GM23338 (cell line): ENCODE results near the gene GIPC1. TPM values are rescaled to one million over a fixed set of nuclear protein-coding genes. Genes with fewer than 3 reads are reported as not detected.

ENCODE experiments used
- ATAC-seq: fragments of 200-7000 bp; cut with Tn5 transposase; 3 replicates; pipeline ENCODE4 v1.9.1; 2020
- DNase-seq: peaks from one replicate; pipeline ENCODE4 v3.0.0-alpha.2; 2015; ENCODE audit warnings: low spot score
- H2AFZ ChIP-seq: fragments of 200-600 bp; sonication (generic); 2 replicates; pipeline ENCODE4 v1.8.0; 2016; ENCODE audit warnings: antibody characterized with exemption, mild to moderate bottlenecking, moderate library complexity
- H3F3A ChIP-seq: fragments of 200-600 bp; sonication (generic); replicated peaks from 2 replicates; pipeline ENCODE4 v1.8.0; 2017; ENCODE audit warnings: antibody characterized with exemption, mixed run types, low read depth
- H3K27ac ChIP-seq: fragments of 200-600 bp; sonication (generic); 2 replicates; pipeline ENCODE4 v1.6.1; 2016; ENCODE audit warnings: low read depth
- H3K27me3 ChIP-seq: fragments of 200-600 bp; sonication (generic); 2 replicates; pipeline ENCODE4 v1.8.0; 2016; ENCODE audit warnings: mild to moderate bottlenecking, mixed run types, moderate library complexity; ENCODE audit not compliant: insufficient read depth
- H3K36me3 ChIP-seq: fragments of 200-600 bp; sonication (generic); 2 replicates; pipeline ENCODE4 v1.8.0; 2016; ENCODE audit warnings: mild to moderate bottlenecking; ENCODE audit not compliant: insufficient read depth
- H3K4me1 ChIP-seq: fragments of 200-600 bp; sonication (generic); 2 replicates; pipeline ENCODE4 v1.8.0; 2016; ENCODE audit warnings: mild to moderate bottlenecking, moderate library complexity; ENCODE audit not compliant: insufficient read depth
- H3K4me2 ChIP-seq: fragments of 200-600 bp; sonication (generic); 2 replicates; pipeline ENCODE4 v1.7.1; 2017; ENCODE audit warnings: mixed run types
- H3K4me3 ChIP-seq: fragments of 200-600 bp; sonication (generic); 2 replicates; pipeline ENCODE4 v1.6.1; 2016; ENCODE audit warnings: mixed run types
- H3K79me2 ChIP-seq: fragments of 200-600 bp; sonication (generic); replicated peaks from 2 replicates; pipeline ENCODE4 v1.8.0; 2017; ENCODE audit warnings: mild to moderate bottlenecking; ENCODE audit not compliant: insufficient read depth
- H3K9me2 ChIP-seq: fragments of 200-600 bp; sonication (generic); 2 replicates; pipeline ENCODE4 v1.8.0; 2017; ENCODE audit not compliant: insufficient read depth
- H4K20me1 ChIP-seq: fragments of 200-600 bp; sonication (generic); replicated peaks from 2 replicates; pipeline ENCODE4 v1.8.0; 2017; ENCODE audit warnings: mild to moderate bottlenecking; ENCODE audit not compliant: insufficient read depth
- H3K27ac Mint-ChIP-seq: 2 replicates; pipeline ENCODE4 v1.8.0; 2020; ENCODE audit warnings: inconsistent platforms, mild to moderate bottlenecking, moderate library complexity, mixed read lengths
- H3K27me3 Mint-ChIP-seq: 3 replicates; pipeline ENCODE4 v1.8.0; 2022; ENCODE audit warnings: low read depth, mild to moderate bottlenecking, moderate library complexity, mixed read lengths, inconsistent platforms; ENCODE audit not compliant: insufficient read depth, poor library complexity
- H3K36me3 Mint-ChIP-seq: 3 replicates; pipeline ENCODE4 v1.8.0; 2021; ENCODE audit warnings: low read depth, mild to moderate bottlenecking, inconsistent platforms, moderate library complexity, mixed read lengths
- H3K4me1 Mint-ChIP-seq: 3 replicates; pipeline ENCODE4 v1.8.0; 2020; ENCODE audit warnings: mild to moderate bottlenecking, inconsistent platforms, mixed read lengths
- H3K4me3 Mint-ChIP-seq: 3 replicates; pipeline ENCODE4 v1.8.0; 2021; ENCODE audit warnings: moderate library complexity, mild to moderate bottlenecking, inconsistent platforms, mixed read lengths
- H3K9me3 Mint-ChIP-seq: 3 replicates; pipeline ENCODE4 v1.8.0; 2020; ENCODE audit warnings: moderate library complexity, mild to moderate bottlenecking, inconsistent platforms, mixed read lengths
- EZH2 ChIP-seq: fragments of 200-600 bp; sonication (generic); IDR thresholded peaks from one replicate; pipeline ENCODE4 v1.8.0; 2017; ENCODE audit warnings: antibody characterized with exemption, mild to moderate bottlenecking, low read depth; ENCODE audit not compliant: unreplicated experiment
- JUNB ChIP-seq: IDR thresholded peaks from one replicate; pipeline ENCODE4 v1.6.1; 2016; ENCODE audit warnings: antibody characterized with exemption; ENCODE audit not compliant: unreplicated experiment
- NANOG ChIP-seq: IDR thresholded peaks from 2 replicates; pipeline ENCODE4 v1.6.1; 2016; ENCODE audit warnings: antibody characterized with exemption, borderline replicate concordance
- POLR2AphosphoS5 ChIP-seq: IDR thresholded peaks from 2 replicates; pipeline ENCODE4 v1.6.1; 2016; ENCODE audit warnings: antibody characterized with exemption, low read depth
- STAT1 ChIP-seq: IDR thresholded peaks from one replicate; pipeline ENCODE4 v1.6.1; 2016; ENCODE audit warnings: antibody characterized with exemption; ENCODE audit not compliant: unreplicated experiment
- ZNF114 ChIP-seq: fragments of 250-450 bp; sonication (Bioruptor Pico); IDR thresholded peaks from 2 replicates; pipeline ENCODE4 v1.5.0; 2020; ENCODE audit warnings: mild to moderate bottlenecking, moderate library complexity
- ZNF462 ChIP-seq: fragments of 250-450 bp; sonication (Bioruptor Pico); IDR thresholded peaks from 2 replicates; pipeline ENCODE4 v1.5.0; 2020; ENCODE audit warnings: mild to moderate bottlenecking, moderate library complexity
- polyA plus RNA-seq: library from polyadenylated mRNA; unstranded; fragments of >200 nt; fragmentation: Nextera tagmentation; extraction: Ambion mirVana; gene quantifications from 2 replicates; pipeline ENCODE4 v1.2.1, GENCODE V29; 2016
- total RNA-seq: library from RNA; depleted of rRNA; stranded (reverse); fragments of >200 nt; shearing (Covaris generic); gene quantifications from 2 replicates; pipeline ENCODE4 v1.2.3, GENCODE V29; 2014

The GIPC1 gene
- total and polyA plus RNA-seq, 2 experiments from 2014 or later, result 51.6 to 106 TPM

GRCh38 chr19:14540741-14541525 lies 45.0 kb upstream of the GIPC1 start (continued):
- TF ChIP-seq ZNF462 (CRISPR knock-in tag), result no peak

- no peaks in the 10 kb centered on the region for H3K36me3 ChIP-seq
- H3K4me2 ChIP-seq, result peak overlapping the region; percentile 77
- ATAC-seq, result peak; percentile 96
- Mint-ChIP-seq H3K27ac (peak overlapping the region; percentile 94), H3K4me1 (peaks cover 4% of the 10 kb centered on the region; the same call in 2 of the 3 replicates), H3K4me3 (peak overlapping the region; percentile 63), H3K9me3 (no peaks in the 10 kb centered on the region; the same call in 2 of the 3 replicates), H3K27me3 (peaks cover 7% of the 10 kb centered on the region), H3K36me3 (peaks cover 4% of the 10 kb centered on the region; the same call in 1 of the 3 replicates)
- H3K27ac ChIP-seq, result peak overlapping the region; percentile 74; the same call in 1 of the 2 replicates
- peaks cover 77% of the 10 kb centered on the region for H3K79me2 ChIP-seq
- peak overlapping the region; percentile 37; the same call in 1 of the 2 replicates for H3K4me3 ChIP-seq
- H3K9me2 ChIP-seq, result 0 out of 2 replicates have a peak, but pooled peaks cover 4% of the 10 kb centered on the region
- peaks cover 19% of the 10 kb centered on the region; the same call in 1 of the 2 replicates for H4K20me1 ChIP-seq
- DNase-seq, result peak; percentile 98
- peaks cover 7% of the 10 kb centered on the region; the same call in 1 of the 2 replicates for H3K4me1 ChIP-seq
- H3K27me3 ChIP-seq, result no peaks in the 10 kb centered on the region
- H3F3A ChIP-seq, result 0 out of 2 replicates have a peak, but pooled peaks cover 7% of the 10 kb centered on the region
- H2AFZ ChIP-seq, result no peak overlapping the region
- TF ChIP-seq STAT1 (no peak), NANOG (no peak), JUNB (no peak), EZH2 (no peak), ZNF114 (no peak), ZNF462 (CRISPR knock-in tag) (no peak), POLR2AphosphoS5 (no peak)
Measured at GRCh38 chr19:14536926-14537692, 41.2 kb upstream of the GIPC1 start.
